H1 (cell line): Measurements from ENCODE around the gene TCFL5. TPM values are rescaled to one million over a fixed set of nuclear protein-coding genes. Genes with fewer than 3 reads are reported as not detected.

Source experiments
- CTCF ChIA-PET: fragments of 300-600 bp; sonication (Branson Sonifier 250); formaldehyde crosslinking; loops from one replicate; lab custom pipeline; 2021; ENCODE audit not compliant: partially characterized antibody; lab: Charles Lee
- POLR2A ChIA-PET: fragments of 300-600 bp; sonication (Branson Sonifier 250); formaldehyde crosslinking; loops from one replicate; lab custom pipeline; 2021; ENCODE audit warnings: inconsistent platforms; ENCODE audit not compliant: partially characterized antibody; lab: Charles Lee
- DNase-seq, 2 experiments: peaks; one replicate each; pipeline versions ENCODE4 v3.0.0 to v3.0.0-alpha.2; 2010 to 2022; ENCODE audit warnings: low spot score in 2 of 2, low read depth in 1 of 2, mixed read lengths in 1 of 2
- FAIRE-seq: peaks from 2 replicates; lab custom pipeline; 2011; peaks lifted over from hg19 to GRCh38; lab: Jason Lieb, UNC
- H2AFZ ChIP-seq: 2 replicates; pipeline ENCODE4 v1.8.1; 2012; ENCODE audit warnings: low read length, inconsistent platforms
- H2AK5ac ChIP-seq: 2 replicates; pipeline ENCODE4 v1.6.1; 2013; ENCODE audit warnings: low read depth, low read length
- H2BK120ac ChIP-seq: replicated peaks from 2 replicates; pipeline ENCODE3; 2013; ENCODE audit warnings: low read depth, low read length, inconsistent platforms
- H2BK12ac ChIP-seq: 2 replicates; pipeline ENCODE4 v1.6.1; 2013; ENCODE audit warnings: low read depth, low read length
- H2BK15ac ChIP-seq: 2 replicates; pipeline ENCODE4 v1.6.1; 2013; ENCODE audit warnings: low read length
- H2BK20ac ChIP-seq: 2 replicates; pipeline ENCODE4 v1.6.1; 2013; ENCODE audit warnings: low read length
- H2BK5ac ChIP-seq: 2 replicates; pipeline ENCODE4 v1.6.1; 2013; ENCODE audit warnings: low read depth, low read length
- H3K14ac ChIP-seq: 2 replicates; pipeline ENCODE4 v1.6.1; 2013; ENCODE audit warnings: inconsistent platforms; ENCODE audit not compliant: insufficient read length
- H3K18ac ChIP-seq: 2 replicates; pipeline ENCODE4 v1.6.1; 2013; ENCODE audit warnings: low read length; ENCODE audit errors: extremely low read depth
- H3K23ac ChIP-seq: 2 replicates; pipeline ENCODE4 v1.6.1; 2013; ENCODE audit warnings: inconsistent platforms; ENCODE audit not compliant: insufficient read length
- H3K23me2 ChIP-seq: 2 replicates; pipeline ENCODE4 v1.6.1; 2013; ENCODE audit warnings: low read depth, low read length
- H3K27ac ChIP-seq: 2 replicates; pipeline ENCODE4 v1.6.1; 2011; ENCODE audit warnings: low read depth, low read length, inconsistent platforms
- H3K27me3 ChIP-seq, 4 experiments: replicated peaks in 1 of 4; 1 replicate in 1 of 4; 2 replicates in 3 of 4; pipeline versions ENCODE4 v1.6.1 to v1.8.1; 2011 to 2013; ENCODE audit warnings: low read length in 3 of 4, mild to moderate bottlenecking in 3 of 4, inconsistent platforms in 2 of 4, mixed read lengths in 2 of 4, moderate library complexity in 1 of 4; ENCODE audit not compliant: control insufficient read depth in 3 of 4, insufficient read depth in 3 of 4; ENCODE audit errors: extremely low read depth in 1 of 4
- H3K36me3 ChIP-seq, 4 experiments: 2 replicates each; pipeline versions ENCODE4 v1.6.1 to v1.8.1; 2011 to 2013; ENCODE audit warnings: mild to moderate bottlenecking in 4 of 4, low read length in 3 of 4, moderate library complexity in 2 of 4, control low read depth in 1 of 4, inconsistent platforms in 1 of 4; ENCODE audit not compliant: insufficient read depth in 4 of 4, control insufficient read depth in 2 of 4
- H3K4ac ChIP-seq: replicated peaks from 2 replicates; pipeline ENCODE3; 2013; ENCODE audit warnings: low read length, low read depth, mixed read lengths, inconsistent platforms; ENCODE audit not compliant: insufficient read length
- H3K4me1 ChIP-seq, 4 experiments: replicated peaks in 1 of 4; 1 replicate in 1 of 4; 2 replicates in 3 of 4; pipeline versions ENCODE4 v1.6.1 to v1.8.1; 2011 to 2013; ENCODE audit warnings: low read length in 3 of 4, inconsistent platforms in 2 of 4, mixed read lengths in 1 of 4; ENCODE audit not compliant: insufficient read depth in 4 of 4, control insufficient read depth in 3 of 4
- H3K4me2 ChIP-seq, 2 experiments: 2 replicates each; pipeline versions ENCODE4 v1.6.1 to v1.8.1; 2011 to 2013; ENCODE audit warnings: low read depth in 2 of 2, low read length in 2 of 2, control low read depth in 1 of 2, inconsistent platforms in 1 of 2, mild to moderate bottlenecking in 1 of 2; ENCODE audit not compliant: insufficient read depth in 1 of 2
- H3K4me3 ChIP-seq, 4 experiments: fragments of 200-600, 300-600 bp in 1 of 4; sonication (generic), shearing (Covaris generic), sonication (Bioruptor Twin) in 1 of 4; 2 replicates each; pipeline versions ENCODE4 v1.5.1 to v1.8.1; 2011 to 2016; ENCODE audit warnings: low read length in 4 of 4, low read depth in 3 of 4, control low read depth in 2 of 4, inconsistent platforms in 2 of 4, mild to moderate bottlenecking in 2 of 4, mixed read lengths in 1 of 4, moderate library complexity in 1 of 4; ENCODE audit not compliant: insufficient read depth in 2 of 4; ENCODE audit errors: extremely low read depth in 1 of 4
- H3K56ac ChIP-seq: replicated peaks from 2 replicates; pipeline ENCODE3; 2013; ENCODE audit warnings: low read depth, mild to moderate bottlenecking, mixed read lengths, low read length, inconsistent platforms; ENCODE audit not compliant: insufficient read length
- H3K79me1 ChIP-seq: 2 replicates; pipeline ENCODE4 v1.6.1; 2013; ENCODE audit warnings: low read depth, low read length, control low read depth
- H3K79me2 ChIP-seq, 2 experiments: 2 replicates each; pipeline versions ENCODE4 v1.6.1 to v1.8.1; 2012 to 2013; ENCODE audit warnings: low read length in 2 of 2, mild to moderate bottlenecking in 2 of 2, inconsistent platforms in 1 of 2; ENCODE audit not compliant: insufficient read depth in 2 of 2, control insufficient read depth in 1 of 2
- H3K9ac ChIP-seq, 4 experiments: replicated peaks in 1 of 4; 1 replicate in 1 of 4; 2 replicates in 3 of 4; pipeline versions ENCODE4 v1.6.1 to v1.8.1; 2011 to 2013; ENCODE audit warnings: low read depth in 3 of 4, low read length in 3 of 4, control low read depth in 2 of 4, mild to moderate bottlenecking in 2 of 4, moderate library complexity in 2 of 4, inconsistent platforms in 1 of 4; ENCODE audit errors: extremely low read depth in 1 of 4
- H3K9me3 ChIP-seq, 2 experiments: 2 replicates each; pipeline versions ENCODE4 v1.6.1 to v1.8.1; 2012 to 2013; ENCODE audit warnings: mild to moderate bottlenecking in 2 of 2, moderate library complexity in 2 of 2, control low read depth in 1 of 2, inconsistent platforms in 1 of 2, low read depth in 1 of 2, low read length in 1 of 2, mixed read lengths in 1 of 2; ENCODE audit not compliant: insufficient read depth in 2 of 2
- H4K20me1 ChIP-seq, 2 experiments: replicated peaks in 1 of 2; 2 replicates each; pipeline versions ENCODE3 to v1.8.1; 2011 to 2013; ENCODE audit warnings: inconsistent platforms in 2 of 2, low read length in 2 of 2, mild to moderate bottlenecking in 1 of 2; ENCODE audit not compliant: insufficient read depth in 2 of 2, control insufficient read depth in 1 of 2
- H4K5ac ChIP-seq: 2 replicates; pipeline ENCODE4 v1.6.1; 2013; ENCODE audit warnings: low read length, low read depth, mixed read lengths, inconsistent platforms; ENCODE audit not compliant: insufficient read length
- H4K8ac ChIP-seq: 2 replicates; pipeline ENCODE4 v1.8.0; 2013; ENCODE audit warnings: mild to moderate bottlenecking, moderate library complexity, low read length, inconsistent platforms; ENCODE audit not compliant: insufficient read depth; ENCODE audit errors: extremely low read depth
- H4K91ac ChIP-seq: replicated peaks from 2 replicates; pipeline ENCODE3; 2013; ENCODE audit warnings: low read length, mixed read lengths, inconsistent platforms; ENCODE audit not compliant: insufficient read length
- CHD2 ChIP-seq: IDR thresholded peaks from 2 replicates; pipeline ENCODE4 v1.6.1; 2012; ENCODE audit warnings: low read length, improper control_type of control experiment
- CTCF ChIP-seq, 3 experiments: IDR thresholded peaks; 1 replicate in 2 of 3; 2 replicates in 1 of 3; pipeline versions ENCODE4 v1.5.1 to v1.6.1; 2011; ENCODE audit warnings: low read length in 3 of 3, mild to moderate bottlenecking in 3 of 3, inconsistent platforms in 2 of 3, low read depth in 1 of 3, moderate library complexity in 1 of 3; ENCODE audit not compliant: insufficient read depth in 1 of 3; ENCODE audit errors: control extremely low read depth in 1 of 3
- EGR1 ChIP-seq: IDR thresholded peaks from 2 replicates; pipeline ENCODE4 v1.6.1; 2011; ENCODE audit warnings: low read depth, low read length, borderline replicate concordance
- KDM4A ChIP-seq: IDR thresholded peaks from one replicate; pipeline ENCODE4 v1.7.1; 2012; ENCODE audit warnings: low read depth, mild to moderate bottlenecking, moderate library complexity, low read length, inconsistent platforms; ENCODE audit not compliant: severe bottlenecking
- MAX ChIP-seq: IDR thresholded peaks from 2 replicates; pipeline ENCODE4 v1.6.1; 2012; ENCODE audit warnings: inconsistent platforms
- NANOG ChIP-seq: IDR thresholded peaks from 2 replicates; pipeline ENCODE4 v1.6.1; 2011; ENCODE audit warnings: low read length, low read depth, mild to moderate bottlenecking, inconsistent platforms; ENCODE audit not compliant: insufficient read depth, poor library complexity, severe bottlenecking
- NRF1 ChIP-seq: IDR thresholded peaks from 2 replicates; pipeline ENCODE4 v1.6.1; 2011; ENCODE audit warnings: mild to moderate bottlenecking, low read depth, low read length, improper control_type of control experiment
- SIX5 ChIP-seq: IDR thresholded peaks from 2 replicates; pipeline ENCODE4 v1.6.1; 2011; ENCODE audit warnings: mild to moderate bottlenecking, low read depth, low read length
- USF2 ChIP-seq: IDR thresholded peaks from 2 replicates; pipeline ENCODE4 v1.6.1; 2011; ENCODE audit warnings: low read length, improper control_type of control experiment
- WGBS, 2 experiments: shearing (Covaris generic) in 1 of 2; methylation state at CpG; one replicate each; pipeline versions ENCODE4 v1.1.6 to v1.1.7; 2013 to 2015; ENCODE audit warnings: low lambda C conversion rate in 2 of 2, mixed read lengths in 2 of 2, inconsistent platforms in 1 of 2, low coverage in 1 of 2, missing lambda C conversion rate in 1 of 2; ENCODE audit not compliant: insufficient replicate concordance in 2 of 2, insufficient coverage in 1 of 2, insufficient read length in 1 of 2; ENCODE audit errors: extremely low coverage in 1 of 2, missing lambda C conversion rate in 1 of 2; 5-methylcytosine and 5-hydroxymethylcytosine counted together
- polyA plus RNA-seq, 7 experiments: library from polyadenylated mRNA; depleted of rRNA in 3 of 7; stranded (reverse) in 5 of 7; unstranded in 2 of 7; fragments of >200 nt in 5 of 7; fragments of 200-250 nt in 2 of 7; gene quantifications; 1 replicate in 5 of 7; 2 replicates in 1 of 7; 4 replicates in 1 of 7; pipeline versions ENCODE4 v1.2.1 to v1.2.3, GENCODE V29; 2011 to 2013; ENCODE audit warnings: missing spikeins in 2 of 7, mixed read lengths in 2 of 7
- total RNA-seq: library from RNA; stranded (reverse); fragmentation: NEBNext Ultra II Directional; extraction: Animal tissue kit (Norgen Biotek cat#: 25700); gene quantifications from 2 replicates; pipeline ENCODE4 v1.2.1, GENCODE V29; 2021

The TCFL5 gene
- total and polyA plus RNA-seq, 2 of the 8 experiments (the other 6 are each of a cell fraction or from before 2014, with no cell fraction given) = 6.2 to 15.0 TPM

GRCh38 chr20:62811320-62811719 is 50.3 kb downstream of the TCFL5 start:
- no peaks in the 10 kb centered on the region for H3K79me1 ChIP-seq
- H3K9ac ChIP-seq = no peak overlapping the region
- WGBS, 2 experiments = 93% methylated on average over 20 of the region's 21 CpGs; no CpG with 5 or more reads in 1 of the 2 experiments
- H4K91ac ChIP-seq = no peak overlapping the region
- FAIRE-seq = no peak
- H3K79me2 ChIP-seq = no peaks in the 10 kb centered on the region
- H4K5ac ChIP-seq = no peak overlapping the region
- H3K23me2 ChIP-seq = peaks cover 8% of the 10 kb centered on the region
- H2AK5ac ChIP-seq = no peak overlapping the region
- ChIA-PET POLR2A (no interaction called here), CTCF (interaction anchor here (1.3 to 1.9 kb wide), 2 partner anchors 11 to 20 kb away, joined by 4 to 8 read pairs; no protein-coding TSS in a partner anchor)
- DNase-seq = no peak
- H3K4ac ChIP-seq = no peak overlapping the region
- H2BK20ac ChIP-seq = no peak overlapping the region
- no peak overlapping the region for H2BK5ac ChIP-seq
- H3K27me3 ChIP-seq = peaks cover 0 to 1% (median 0%) of the 10 kb centered on the region in 4 experiments; a peak in 2 of 7 replicates
- H3K9me3 ChIP-seq = no peaks in the 10 kb centered on the region
- H3K14ac ChIP-seq = no peak overlapping the region
- peaks cover 0 to 11% (median 8%) of the 10 kb centered on the region in 4 experiments; a peak in 5 of 7 replicates for H3K4me1 ChIP-seq
- no peak overlapping the region for H4K8ac ChIP-seq
- H2BK120ac ChIP-seq = no peak overlapping the region
- H3K56ac ChIP-seq = no peak overlapping the region
- no peak overlapping the region for H2BK12ac ChIP-seq
- no peak overlapping the region for H2AFZ ChIP-seq
- H3K4me2 ChIP-seq = no peak overlapping the region
- peaks cover 0 to 20% (median 9%) of the 10 kb centered on the region in 4 experiments; a peak in 4 of 8 replicates for H3K36me3 ChIP-seq
- H4K20me1 ChIP-seq = peaks cover 4 to 16% of the 10 kb centered on the region in 2 experiments
- no peak overlapping the region for H3K18ac ChIP-seq
- H3K4me3 ChIP-seq = no peak overlapping the region
- H2BK15ac ChIP-seq = no peak overlapping the region
- no peak overlapping the region for H3K27ac ChIP-seq
- H3K23ac ChIP-seq = no peak overlapping the region
- TF ChIP-seq MAX (no peak), KDM4A (no peak), USF2 (no peak), CTCF (IDR thresholded peaks at IDR 0.05; ENCODE audit: control extremely low read depth in 1 of 3, insufficient read depth in 1 of 3, low read depth in 1 of 3, low read length in 3 of 3) (no peak), NRF1 (no peak), EGR1 (no peak), CHD2 (no peak), SIX5 (no peak), NANOG (no peak)
